Measurements from ENCODE around the gene YY2.
"Not testable (repeated sequence)": the region's sequence is repeated elsewhere in the genome, so short reads cannot be mapped to it uniquely, and the experiment has no call there.

The YY2 gene

GRCh38 chrX:21874182-21874581 lies 18.4 kb downstream of the YY2 start:
- DNase-seq (ENCODE audit: low read depth, low spot score), result not testable (repeated sequence)

- no peak for DNase-seq (ENCODE audit: low read depth, low spot score)
Measured at GRCh38 chrX:21875013-21875412, 19.2 kb downstream of the YY2 start.

- DNase-seq (ENCODE audit: low read depth, low spot score), result no peak
Measured at GRCh38 chrX:21881881-21882574, 26.2 kb downstream of the YY2 start.

- no peak for DNase-seq (ENCODE audit: low read depth, low spot score)
Measured at GRCh38 chrX:21883258-21883657, 27.5 kb downstream of the YY2 start.

GRCh38 chrX:21885568-21885967 lies 29.8 kb downstream of the YY2 start:
- DNase-seq (ENCODE audit: low read depth, low spot score), result no peak

- no peak for DNase-seq (ENCODE audit: low read depth, low spot score)
Measured at GRCh38 chrX:21905313-21905712, 49.5 kb downstream of the YY2 start.

GRCh38 chrX:21905953-21906352 lies 50.2 kb downstream of the YY2 start:
- DNase-seq (ENCODE audit: low read depth, low spot score), result no peak

- no peak for DNase-seq (ENCODE audit: low read depth, low spot score)
Measured at GRCh38 chrX:21907260-21907659, 51.5 kb downstream of the YY2 start.
